Measurements from ENCODE around the gene EIF3D. TPM values are rescaled to one million over a fixed set of nuclear protein-coding genes. Genes with fewer than 3 reads are reported as not detected.

EIF3D gene
- polyA plus RNA-seq, 3 donors = 268 to 294 (median 283) TPM

Other genes with a start within 250 kb of the EIF3D start
- gene MYH9, start 141.2 kb downstream of the EIF3D start, polyA plus RNA-seq (ENCODE audit: insufficient read length in 3 of 3) = 100 to 1,000 TPM; 247 to 318 (median 290) TPM
- 100 to 1,000 TPM; 119 to 138 (median 123) TPM for gene TXN2, start 47.5 kb downstream of the EIF3D start, polyA plus RNA-seq (ENCODE audit: insufficient read length in 3 of 3)
- gene FOXRED2, start 22.1 kb downstream of the EIF3D start, polyA plus RNA-seq (ENCODE audit: insufficient read length in 3 of 3) = 10 to 100 TPM; 23.4 to 29.7 (median 26.2) TPM
- not detected for gene CACNG2, start 174.6 kb upstream of the EIF3D start, polyA plus RNA-seq (ENCODE audit: insufficient read length in 3 of 3)
- gene IFT27, start 247.0 kb upstream of the EIF3D start, polyA plus RNA-seq (ENCODE audit: insufficient read length in 3 of 3) = 10 to 100 TPM; 50.2 to 56.1 (median 52.8) TPM